Stomach (tissue), 9 donors: ENCODE measurements around the gene WHRN. TPM values are rescaled to one million over a fixed set of nuclear protein-coding genes. Genes with fewer than 3 reads are reported as not detected.

Source experiments
- DNase-seq, 2 donors: peaks; one replicate each; pipeline versions ENCODE4 v3.0.0 to v3.0.0-alpha.2; 2013 to 2019
- H3K27ac ChIP-seq, 5 donors: fragments of 200-600 bp in 4 of 5; sonication (generic) in 4 of 5; one replicate each; pipeline ENCODE4 v1.5.1; 2013 to 2019; ENCODE audit warnings: mild to moderate bottlenecking in 1 of 5, moderate library complexity in 1 of 5
- H3K27me3 ChIP-seq, 3 donors: fragments of 200-600 bp; sonication (generic); one replicate each; pipeline ENCODE4 v1.5.1; 2017 to 2019; ENCODE audit warnings: mixed run types in 1 of 3
- H3K36me3 ChIP-seq, 4 donors: fragments of 200-600 bp; sonication (generic); 1 replicate in 3 of 4; 2 replicates in 1 of 4; pipeline ENCODE4 v1.5.1; 2016 to 2019
- H3K4me1 ChIP-seq, 4 donors: fragments of 200-600 bp; sonication (generic); one replicate each; pipeline ENCODE4 v1.5.1; 2016 to 2019
- H3K4me3 ChIP-seq, 4 donors: fragments of 200-600 bp; sonication (generic) in 3 of 4; one replicate each; pipeline ENCODE4 v1.5.1; 2016 to 2019; ENCODE audit warnings: mild to moderate bottlenecking in 1 of 4
- H3K9me3 ChIP-seq, 4 donors: fragments of 200-600 bp; sonication (generic); one replicate each; pipeline ENCODE4 v1.5.1; 2016 to 2019
- CTCF ChIP-seq, 7 experiments: fragments of 450-650 bp in 4 of 7; fragments of 200-600 bp in 3 of 7; sonication (generic) in 3 of 7; IDR thresholded peaks; one replicate each; pipeline ENCODE4 v1.5.1; 2016 to 2019; ENCODE audit warnings: antibody characterized with exemption in 7 of 7, control low read depth in 2 of 7, mild to moderate bottlenecking in 1 of 7
- EP300 ChIP-seq: sonication (generic); formaldehyde crosslinking; IDR thresholded peaks from one replicate; pipeline ENCODE4 v1.6.1; 2017; ENCODE audit warnings: antibody characterized with exemption
- POLR2A ChIP-seq, 4 donors: fragments of 450-650 bp; IDR thresholded peaks; one replicate each; pipeline ENCODE4 v1.6.1; 2016; ENCODE audit warnings: antibody characterized with exemption in 4 of 4, control low read depth in 2 of 4, mild to moderate bottlenecking in 1 of 4, moderate library complexity in 1 of 4
- POLR2AphosphoS5 ChIP-seq, 3 donors: sonication (generic); formaldehyde crosslinking; IDR thresholded peaks; one replicate each; pipeline ENCODE4 v1.6.1; 2016; ENCODE audit warnings: antibody characterized with exemption in 3 of 3
- WGBS, 5 donors: extraction: QIAGEN DNeasy Blood & Tissue Kit in 3 of 5; methylation state at CpG; one replicate each; pipeline versions ENCODE4 v1.1.5 to v1.1.7; 2013 to 2018; 5-methylcytosine and 5-hydroxymethylcytosine counted together
- intact Hi-C: fragments of 100-400 bp; cut with DNase I; formaldehyde crosslinking; loops from one replicate; pipeline ENCODE4 v1.15.1; 2023; ENCODE audit warnings: low total_unique reads
- polyA plus RNA-seq, 3 donors: library from polyadenylated mRNA; stranded (reverse); fragments of 200-250 nt; gene quantifications; one replicate each; pipeline ENCODE4 v1.2.3, GENCODE V29; 2013
- total RNA-seq, 5 donors: library from RNA; depleted of rRNA; stranded (reverse); fragments of >200 nt; gene quantifications; one replicate each; pipeline versions ENCODE4 v1.1.0 to v1.2.3, GENCODE V29; 2014 to 2016
- donor health status: healthy with polysubstance abuse.
- donor health status: Bipolar disorder and iron deficiency.
- donor health status: healthy.

The WHRN gene
- total and polyA plus RNA-seq, 8 donors = 2.3 to 70.1 (median 4.8) TPM

GRCh38 chr9:114433720-114434255 lies 71.5 kb downstream of the WHRN start:
- peaks cover 0 to 6% (median 0%) of the 10 kb centered on the region in 4 donors for H3K36me3 ChIP-seq
- peaks cover 0 to 6% (median 0%) of the 10 kb centered on the region in 4 donors for H3K4me1 ChIP-seq
- H3K27ac ChIP-seq = no peak overlapping the region
- intact Hi-C loops = no loop called here
- no peaks in the 10 kb centered on the region for H3K27me3 ChIP-seq
- WGBS, 5 donors = 48 to 68% (median 60%) methylated on average over 6 of the region's 6 CpGs
- no peak overlapping the region for H3K4me3 ChIP-seq
- TF ChIP-seq CTCF (IDR thresholded peaks at IDR 0.05) (no peak), EP300 (no peak), POLR2A (IDR thresholded peaks at IDR 0.05) (no peak), POLR2AphosphoS5 (IDR thresholded peaks at IDR 0.05) (no peak)
- no peaks in the 10 kb centered on the region for H3K9me3 ChIP-seq
- DNase-seq = no peak

GRCh38 chr9:114433086-114433485 lies 72.2 kb downstream of the WHRN start:
- intact Hi-C loops = no loop called here
- TF ChIP-seq CTCF (IDR thresholded peaks at IDR 0.05) (no peak), EP300 (no peak), POLR2A (IDR thresholded peaks at IDR 0.05) (no peak), POLR2AphosphoS5 (IDR thresholded peaks at IDR 0.05) (no peak)
- Histone ChIP-seq H3K4me1 (peaks cover 0 to 6% (median 0%) of the 10 kb centered on the region in 4 donors), H3K27me3 (no peaks in the 10 kb centered on the region), H3K9me3 (no peaks in the 10 kb centered on the region), H3K4me3 (no peak overlapping the region), H3K27ac (no peak overlapping the region), H3K36me3 (peaks cover 0 to 6% (median 0%) of the 10 kb centered on the region in 4 donors)
- no peak for DNase-seq
- 83 to 95% (median 91%) methylated on average over 15 of the region's 15 CpGs for WGBS, 5 donors

GRCh38 chr9:114432323-114433067 lies 72.8 kb downstream of the WHRN start:
- H3K4me3 ChIP-seq = no peak overlapping the region
- peaks cover 0 to 6% (median 0%) of the 10 kb centered on the region in 4 donors for H3K4me1 ChIP-seq
- DNase-seq = no peak
- peaks cover 0 to 6% (median 0%) of the 10 kb centered on the region in 4 donors for H3K36me3 ChIP-seq
- 75 to 81% (median 79%) methylated on average over 6 of the region's 6 CpGs for WGBS, 5 donors
- no peaks in the 10 kb centered on the region for H3K9me3 ChIP-seq
- intact Hi-C loops = no loop called here
- H3K27ac ChIP-seq = no peak overlapping the region
- no peaks in the 10 kb centered on the region for H3K27me3 ChIP-seq
- TF ChIP-seq POLR2AphosphoS5 (IDR thresholded peaks at IDR 0.05) (no peak), EP300 (no peak), POLR2A (IDR thresholded peaks at IDR 0.05) (no peak), CTCF (IDR thresholded peaks at IDR 0.05) (no peak)

- H3K4me1 ChIP-seq = peaks cover 0 to 6% (median 0%) of the 10 kb centered on the region in 4 donors
- no peaks in the 10 kb centered on the region for H3K9me3 ChIP-seq
- WGBS, 5 donors = 78 to 92% (median 88%) methylated on average over 6 of the region's 6 CpGs
- no peaks in the 10 kb centered on the region for H3K27me3 ChIP-seq
- peaks cover 0 to 6% (median 0%) of the 10 kb centered on the region in 4 donors for H3K36me3 ChIP-seq
- H3K27ac ChIP-seq = no peak overlapping the region
- intact Hi-C loops = no loop called here
- TF ChIP-seq POLR2A (IDR thresholded peaks at IDR 0.05) (no peak), POLR2AphosphoS5 (IDR thresholded peaks at IDR 0.05) (no peak), EP300 (no peak), CTCF (IDR thresholded peaks at IDR 0.05) (no peak)
- no peak overlapping the region for H3K4me3 ChIP-seq
- no peak for DNase-seq
Observed at GRCh38 chr9:114431770-114432169, 73.5 kb downstream of the WHRN start.
